GM18868 (cell line): Measurements from ENCODE around the gene ALAS1.
"Not testable (repeated sequence)": the region's sequence is repeated elsewhere in the genome, so short reads cannot be mapped to it uniquely, and the experiment has no call there.

Experiments
- ATAC-seq: cut with Tn5 transposase; IDR thresholded peaks from one replicate; pipeline ENCODE4 v1.9.1; 2021; ENCODE audit warnings: mild to moderate bottlenecking, moderate library complexity; ENCODE audit not compliant: unreplicated experiment

ALAS1 gene

DNA sequence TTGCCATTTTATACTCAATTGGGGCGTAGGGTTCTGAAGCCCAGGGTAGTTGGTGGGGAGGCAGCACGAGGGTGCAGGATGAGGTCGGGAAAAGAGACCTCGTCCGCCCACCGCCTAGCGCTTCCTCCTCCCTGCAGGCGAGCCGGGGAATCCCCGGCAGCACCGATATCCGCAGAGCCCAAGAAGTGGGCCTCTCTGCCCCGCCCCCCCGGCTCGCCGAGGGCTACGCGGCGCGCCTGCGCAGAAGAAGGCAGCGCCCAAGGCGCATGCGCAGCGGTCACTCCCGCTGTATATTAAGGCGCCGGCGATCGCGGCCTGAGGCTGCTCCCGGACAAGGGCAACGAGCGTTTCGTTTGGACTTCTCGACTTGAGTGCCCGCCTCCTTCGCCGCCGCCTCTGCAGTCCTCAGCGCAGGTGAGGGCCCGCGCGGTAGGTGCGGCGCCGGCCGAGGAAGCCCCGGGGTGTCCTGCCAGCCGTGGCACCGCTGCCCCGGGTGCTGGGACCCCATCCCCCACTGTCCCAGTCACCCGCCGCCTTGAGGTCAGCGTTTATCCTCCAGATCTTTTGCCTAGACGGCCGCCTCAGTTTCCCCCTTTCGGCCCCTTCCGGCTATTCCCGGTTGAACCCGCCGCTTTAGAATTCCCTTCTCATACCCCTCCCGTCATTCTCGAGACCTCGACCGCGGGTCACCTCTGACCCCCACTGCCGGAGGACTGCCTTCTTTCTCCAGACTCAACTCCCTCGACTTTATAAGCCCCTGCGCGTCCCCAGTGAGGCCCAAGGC is at the start of gene ALAS1:
Gene ALAS1 (plus strand): TSS at position 319 of the 784 bp plus-strand sequence. CDS start 1,082 bp downstream, outside the sequence.
- peak; percentile 77 for ATAC-seq

DNA sequence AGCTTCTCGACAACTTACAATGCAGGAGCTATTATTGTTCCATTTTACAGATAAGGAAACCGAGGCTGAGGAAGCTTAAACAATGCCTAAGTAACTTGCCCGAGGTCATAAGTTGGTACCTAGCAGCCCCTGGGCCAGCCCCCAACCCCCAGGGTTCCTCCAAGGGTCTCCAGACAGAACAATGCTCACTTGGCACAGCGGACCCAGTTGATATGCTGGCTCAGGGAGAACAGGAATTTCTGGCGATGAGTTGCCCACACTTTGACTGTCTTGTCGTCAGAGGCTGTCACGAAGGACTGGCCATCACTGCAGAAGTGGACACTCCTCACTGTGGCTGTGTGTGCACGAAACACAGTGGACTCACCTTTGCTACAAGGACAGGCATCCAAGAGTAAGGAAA is 48.9 kb upstream of the ALAS1 start:
- ATAC-seq: no peak

DNA sequence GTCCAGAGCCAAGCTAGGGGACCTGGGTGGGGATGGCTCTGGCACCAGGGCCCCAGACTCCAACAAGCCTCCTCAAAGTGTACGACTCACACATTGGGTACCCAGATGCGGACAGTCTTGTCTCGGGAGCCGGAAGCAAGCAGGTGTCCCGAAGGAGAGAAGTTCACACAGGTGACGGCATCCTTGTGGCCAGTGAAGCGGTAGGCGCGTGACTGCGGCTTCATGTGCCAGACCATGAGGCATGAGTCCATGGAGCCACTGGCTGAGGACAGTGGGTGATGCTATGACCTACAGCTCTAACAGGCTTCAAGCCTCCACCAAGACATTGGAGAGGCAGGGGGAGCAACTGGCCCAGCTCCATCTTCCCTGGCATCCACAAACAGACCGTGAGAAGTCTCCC is 48.2 kb upstream of the ALAS1 start:
- ATAC-seq: no peak

GRCh38 chr3:52150357-52150756 is 47.6 kb upstream of the ALAS1 start:
- no peak for ATAC-seq

DNA sequence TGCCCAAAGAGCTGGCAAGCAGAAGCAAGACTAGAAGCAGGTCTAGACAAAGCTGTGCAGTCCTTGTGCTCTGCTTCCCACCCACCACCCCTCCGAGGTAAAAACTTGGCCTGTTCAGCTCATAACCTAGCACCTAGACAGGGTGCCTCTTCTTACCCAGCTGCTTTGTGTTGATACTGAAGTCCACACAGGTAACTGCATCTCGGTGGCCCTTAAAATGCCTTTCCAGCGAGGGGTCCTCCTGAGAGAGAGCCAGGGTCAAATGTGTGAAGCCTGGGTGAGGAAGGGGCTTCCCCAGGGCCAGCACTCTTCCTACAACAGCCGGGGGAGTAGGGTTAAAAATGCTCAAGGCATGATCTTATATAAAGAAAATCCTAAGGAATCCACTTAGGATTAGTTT is 47.1 kb upstream of the ALAS1 start:
- no peak for ATAC-seq

DNA sequence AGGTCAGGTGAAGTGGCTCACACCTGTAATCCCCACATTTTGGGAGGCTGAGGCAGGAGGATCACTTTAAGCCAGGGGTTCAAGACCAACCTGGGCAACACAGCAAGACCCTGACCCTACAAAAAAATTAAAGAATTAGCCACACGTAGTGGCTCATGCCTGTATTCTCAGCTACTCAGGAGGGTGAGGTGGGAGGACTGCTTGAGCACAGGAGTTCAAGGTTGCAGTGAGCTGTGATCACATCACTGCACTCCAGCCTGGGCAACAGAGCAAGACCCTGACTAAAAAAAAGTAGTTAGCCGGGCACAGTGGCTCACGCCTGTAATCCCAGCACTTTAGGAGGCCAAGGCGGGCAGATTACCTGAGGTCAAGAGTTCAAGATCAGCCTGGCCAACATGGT is 46.0 kb upstream of the ALAS1 start:
- not testable (repeated sequence) for ATAC-seq

DNA sequence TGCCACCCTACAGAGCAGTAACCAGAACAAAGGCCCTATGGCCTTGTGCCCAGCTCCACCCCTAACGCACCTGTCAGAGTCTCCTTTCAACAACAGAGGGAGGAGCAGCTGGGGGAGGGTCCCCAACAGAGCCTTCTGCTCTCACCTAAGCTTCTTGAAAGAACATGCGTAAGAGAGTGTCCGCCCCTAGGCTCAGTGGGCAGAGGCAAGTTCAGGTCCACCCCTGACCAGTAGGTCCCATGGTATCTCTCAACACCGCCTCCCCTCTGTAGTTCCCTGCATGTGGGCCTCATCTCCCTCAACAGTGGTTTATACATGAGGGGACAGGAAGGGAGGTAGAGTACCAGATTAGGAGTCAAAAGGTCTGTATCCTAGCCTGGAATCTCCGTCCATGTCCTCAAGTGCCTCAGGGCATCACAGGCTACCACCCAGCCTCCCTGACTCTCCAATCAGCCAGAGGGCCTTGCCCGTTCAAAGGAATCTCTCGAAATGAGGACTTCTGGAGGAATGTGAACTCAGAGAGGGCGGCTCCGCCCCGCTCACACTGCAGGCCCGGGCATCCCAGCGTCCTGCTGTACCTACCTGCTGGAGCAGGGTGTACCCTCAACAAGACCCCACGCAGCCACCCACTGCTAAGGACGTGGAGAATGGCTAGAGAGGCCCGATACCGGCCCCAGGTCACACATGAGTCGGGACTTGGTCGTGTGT is 44.4 kb upstream of the ALAS1 start:
- ATAC-seq: peak; percentile 6

DNA sequence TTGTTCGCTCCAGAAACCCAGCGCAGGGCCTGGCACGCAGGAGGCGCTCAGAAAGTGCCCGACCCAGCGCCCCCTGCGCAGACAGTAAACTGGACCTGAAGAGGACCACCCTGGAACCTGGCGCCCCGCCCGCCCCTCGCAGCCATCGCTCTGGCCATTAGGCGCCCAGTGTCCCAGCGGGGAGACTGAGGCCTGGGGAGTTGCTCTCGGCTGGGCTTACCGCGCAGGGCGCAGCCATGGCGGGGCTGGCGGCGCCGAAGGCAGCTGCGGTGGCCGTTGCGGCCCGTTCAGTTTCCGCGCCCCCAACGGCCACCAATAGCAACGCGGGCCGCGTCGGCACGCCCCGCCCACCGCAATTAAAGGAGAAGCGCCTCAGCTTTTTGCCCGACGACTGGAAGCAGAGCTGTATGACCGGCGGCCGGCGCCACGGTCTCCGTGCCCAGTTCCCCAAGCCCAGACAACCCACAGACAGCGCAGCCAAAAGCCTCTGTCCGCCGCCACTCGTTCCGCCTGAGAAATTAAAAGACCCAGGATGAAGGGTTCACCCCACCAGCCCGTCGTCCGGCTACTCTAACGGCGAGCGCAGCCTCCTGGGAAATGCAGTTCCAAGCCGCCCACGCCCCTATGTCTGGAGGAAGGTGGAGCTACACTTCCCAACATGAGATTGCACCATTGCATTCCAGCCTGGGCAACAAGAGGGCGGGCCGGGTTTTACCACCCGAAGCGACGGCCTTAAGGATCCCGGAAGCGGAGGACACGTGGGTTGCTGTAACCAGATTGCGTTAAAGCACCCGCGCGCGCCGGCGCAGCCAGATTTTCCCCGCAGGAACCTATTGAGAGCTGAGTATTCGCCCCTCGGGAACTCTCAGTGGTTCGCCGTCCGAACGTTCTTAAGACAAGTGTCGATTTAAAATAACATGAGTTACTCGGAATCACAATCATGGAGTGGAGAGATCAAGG is 43.5 kb upstream of the ALAS1 start, which contains the start of gene POC1A:
Gene POC1A (minus strand): TSS at position 289 of the 960 bp plus-strand sequence. CDS start 51 bp downstream, at position 238.
- ATAC-seq: peak; percentile 79

- no peak for ATAC-seq
Measured at GRCh38 chr3:52155912-52156311, 42.0 kb upstream of the ALAS1 start.

GRCh38 chr3:52159503-52159902 is 38.5 kb upstream of the ALAS1 start:
- no peak for ATAC-seq

DNA sequence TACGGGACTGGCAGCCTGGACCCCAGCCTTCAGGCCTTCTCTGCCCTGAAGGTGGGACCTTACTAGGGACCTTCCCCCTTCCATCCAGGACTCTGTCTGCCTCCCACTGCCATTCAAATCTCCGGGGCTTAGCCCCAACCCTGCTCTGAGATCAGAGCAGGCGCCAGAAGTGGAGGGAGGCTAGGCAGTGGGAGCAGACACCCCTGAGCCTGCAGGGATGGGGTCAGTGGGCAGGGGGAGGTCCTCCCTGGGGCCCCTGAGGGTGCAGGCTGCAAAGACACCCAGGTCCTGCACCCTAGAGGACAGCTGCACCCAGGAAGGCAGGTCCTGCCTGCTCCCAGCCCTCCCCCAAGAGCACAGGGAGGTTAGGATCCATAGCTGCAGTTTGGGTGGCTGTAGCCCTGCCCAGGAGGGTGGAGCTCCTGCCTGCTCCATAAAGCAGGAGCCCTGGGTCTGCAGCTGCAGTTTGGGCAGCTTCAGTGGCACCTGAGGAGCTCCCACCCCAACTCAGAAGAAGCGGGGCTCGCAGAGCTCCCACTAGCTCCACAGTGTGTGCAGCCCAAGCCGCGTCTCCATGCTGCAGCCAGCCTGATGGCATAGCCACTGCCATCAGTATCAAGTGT is 35.6 kb upstream of the ALAS1 start:
- no peak for ATAC-seq

GRCh38 chr3:52167240-52167639 is 30.7 kb upstream of the ALAS1 start:
- ATAC-seq: no peak

DNA sequence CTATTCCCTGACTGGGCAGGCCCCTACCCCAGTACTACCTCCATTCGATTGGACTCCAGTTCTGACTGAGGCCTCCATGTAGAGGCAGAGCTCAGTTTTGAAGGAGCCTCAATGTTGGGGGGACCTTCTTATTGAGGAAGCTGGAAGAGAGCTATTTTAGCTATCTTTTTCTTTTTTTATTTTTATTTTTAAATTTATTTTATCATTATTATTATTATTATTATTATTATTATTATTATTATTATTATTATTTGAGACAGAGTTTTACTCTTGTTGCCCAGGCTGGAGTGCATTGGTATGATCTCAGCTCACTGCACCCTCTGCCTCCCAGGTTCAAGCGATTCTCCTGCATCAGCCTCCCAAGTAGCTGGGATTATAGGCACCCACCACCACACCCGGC is 27.7 kb upstream of the ALAS1 start:
- not testable (repeated sequence) for ATAC-seq

DNA sequence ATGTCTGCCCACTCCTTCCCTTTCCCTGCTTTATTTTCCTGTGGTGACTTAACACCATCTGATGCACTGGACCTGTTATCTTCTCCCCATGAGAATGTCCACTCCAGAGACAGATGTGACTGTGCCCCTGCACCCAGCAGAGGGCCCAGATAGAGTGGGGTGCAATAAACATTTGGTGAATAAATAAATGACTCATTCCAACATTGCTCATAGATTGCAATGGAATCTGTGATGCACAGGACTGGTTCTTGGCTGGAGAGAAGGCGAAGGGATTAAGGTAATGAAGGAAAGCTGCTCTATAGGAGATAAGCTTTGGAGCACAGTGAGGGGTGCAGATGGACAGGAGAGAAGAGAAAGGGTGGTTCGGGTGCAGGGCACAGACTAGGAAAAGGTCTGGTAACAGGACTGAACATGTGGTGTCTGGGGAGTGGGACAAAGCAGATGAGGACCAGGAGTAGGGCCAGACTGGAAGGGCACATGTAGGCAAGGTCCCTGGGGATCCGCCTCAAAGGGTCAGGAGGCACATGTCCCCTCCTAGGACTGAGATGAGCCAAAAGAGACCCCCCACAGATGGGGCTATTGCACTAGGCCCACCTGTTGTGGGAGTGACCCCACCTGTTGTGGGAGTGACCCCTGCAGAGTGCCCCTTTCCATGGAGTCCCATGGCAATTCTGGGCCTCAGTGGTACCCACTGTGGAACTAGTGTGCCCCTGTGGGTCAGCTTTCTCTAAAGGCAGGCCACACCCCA is 26.3 kb upstream of the ALAS1 start:
- no peak for ATAC-seq

DNA sequence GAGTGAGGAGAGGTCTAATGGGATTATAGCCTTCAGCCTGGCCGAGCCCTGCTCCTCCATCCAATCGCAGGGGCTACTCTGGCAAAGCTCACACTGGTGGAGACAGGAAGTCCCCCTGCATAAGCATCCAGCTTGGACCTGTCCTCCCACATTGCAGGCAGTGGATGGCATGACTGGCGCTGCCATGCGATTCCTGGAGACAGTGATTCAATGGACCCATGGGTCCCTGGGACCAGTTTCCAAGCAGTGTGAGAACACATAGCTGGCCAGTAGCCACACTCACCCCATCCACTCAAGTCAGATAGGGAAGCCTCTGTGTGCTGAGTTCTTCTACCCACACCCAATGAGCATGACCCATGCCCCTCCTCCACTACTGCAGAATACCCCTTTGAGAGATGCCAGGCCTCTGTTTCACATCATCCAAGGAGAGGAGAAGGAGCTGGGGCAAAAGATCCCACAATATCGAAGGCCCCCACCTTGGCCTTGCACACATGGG is 25.6 kb upstream of the ALAS1 start:
- ATAC-seq: no peak

DNA sequence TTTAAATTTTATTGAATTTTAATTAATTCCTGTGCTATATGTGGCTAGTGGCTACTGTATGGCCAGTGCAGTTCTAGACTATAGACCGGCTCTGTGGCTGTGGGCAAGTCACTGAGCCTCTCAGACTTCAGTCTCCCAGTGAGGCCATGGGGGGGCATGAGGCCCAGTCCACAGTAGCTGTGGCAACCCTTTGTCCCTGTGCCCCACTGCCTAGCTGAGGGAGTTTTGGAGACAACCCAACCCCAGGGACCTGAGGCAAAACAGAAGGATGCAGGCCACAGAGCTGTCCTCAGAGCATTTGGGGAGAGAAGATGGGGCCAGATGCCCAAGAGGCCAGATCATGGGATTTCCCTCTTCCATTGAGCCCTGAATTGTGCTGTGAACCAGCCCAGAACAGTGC is 24.9 kb upstream of the ALAS1 start:
- no peak for ATAC-seq

DNA sequence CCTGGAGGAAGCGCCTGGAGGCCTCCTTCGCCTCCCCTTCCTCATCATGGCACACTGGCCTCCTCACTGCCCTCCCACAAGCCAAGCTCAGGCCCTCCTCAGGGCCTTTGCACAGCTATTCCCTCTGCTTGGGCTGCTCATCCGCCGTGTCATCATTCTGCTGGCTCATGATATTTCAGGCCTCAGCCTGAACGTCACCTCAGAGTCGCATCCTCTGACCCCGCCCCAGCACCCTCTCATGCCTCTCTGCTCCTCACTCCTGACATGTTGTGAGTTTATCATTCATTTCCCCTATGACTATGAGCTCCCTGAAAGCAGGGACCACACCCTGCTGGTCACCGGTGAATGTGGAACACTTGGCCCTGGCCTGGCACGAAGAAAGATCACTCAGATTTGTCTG is 23.1 kb upstream of the ALAS1 start:
- no peak for ATAC-seq

GRCh38 chr3:52175416-52176179 is 22.4 kb upstream of the ALAS1 start:
- no peak for ATAC-seq

- no peak for ATAC-seq
Measured at GRCh38 chr3:52176180-52176752, 21.7 kb upstream of the ALAS1 start.
